HepG2 (cell line): ENCODE results near the gene TMEM258. TPM values are rescaled to one million over a fixed set of nuclear protein-coding genes. Genes with fewer than 3 reads are reported as not detected.

Experiments
- ERF ChIP-seq: IDR thresholded peaks from 2 replicates; pipeline ENCODE4 v1.6.1; 2018; ENCODE audit warnings: missing biosample characterization, missing genetic modification reagents
- FOXO1 ChIP-seq: sonication (generic); formaldehyde crosslinking; IDR thresholded peaks from 2 replicates; pipeline ENCODE4 v1.4.0; 2020; ENCODE audit warnings: missing genetic modification reagents
- IKZF5 ChIP-seq: IDR thresholded peaks from 2 replicates; pipeline ENCODE4 v1.6.1; 2018; ENCODE audit warnings: missing genetic modification reagents, mild to moderate bottlenecking, missing compliant biosample characterization
- ISX ChIP-seq: sonication (generic); formaldehyde crosslinking; conservative IDR thresholded peaks from 2 replicates; pipeline ENCODE4 v1.5.0; 2020; ENCODE audit warnings: missing genetic modification reagents
- JDP2 ChIP-seq: sonication (generic); formaldehyde crosslinking; IDR thresholded peaks from 2 replicates; pipeline ENCODE4 v1.8.1; 2022; ENCODE audit warnings: missing genetic modification reagents, borderline replicate concordance
- KAT8 ChIP-seq: IDR thresholded peaks from 2 replicates; pipeline ENCODE4 v1.6.1; 2016; ENCODE audit warnings: missing genetic modification reagents, missing compliant biosample characterization
- MXD1 ChIP-seq: sonication (generic); formaldehyde crosslinking; IDR thresholded peaks from 2 replicates; pipeline ENCODE4 v1.4.0; 2020; ENCODE audit warnings: mild to moderate bottlenecking, missing genetic modification reagents
- PRMT3 ChIP-seq: sonication (generic); formaldehyde crosslinking; IDR thresholded peaks from 2 replicates; pipeline ENCODE4 v1.8.1; 2022; ENCODE audit warnings: low read depth, mild to moderate bottlenecking, moderate library complexity, missing genetic modification reagents, borderline replicate concordance
- SCMH1 ChIP-seq: sonication (generic); formaldehyde crosslinking; IDR thresholded peaks from 2 replicates; pipeline ENCODE4 v1.9.0; 2021; ENCODE audit warnings: missing genetic modification reagents, mild to moderate bottlenecking, borderline replicate concordance
- SMARCE1 ChIP-seq: fragments of 450-650 bp; IDR thresholded peaks from 2 replicates; pipeline ENCODE4 v1.6.1; 2017; ENCODE audit warnings: borderline replicate concordance
- U2AF2 ChIP-seq: fragments of 200-400 bp; formaldehyde crosslinking; IDR thresholded peaks from 2 replicates; pipeline ENCODE4 v1.6.1; 2017; ENCODE audit warnings: low read depth, mild to moderate bottlenecking, low read length
- YEATS2 ChIP-seq: sonication (generic); formaldehyde crosslinking; IDR thresholded peaks from 2 replicates; pipeline ENCODE4 v1.4.0; 2020; ENCODE audit warnings: missing genetic modification reagents, borderline replicate concordance
- YEATS4 ChIP-seq: sonication (generic); formaldehyde crosslinking; IDR thresholded peaks from 2 replicates; pipeline ENCODE4 v1.4.0; 2020; ENCODE audit warnings: missing genetic modification reagents, borderline replicate concordance
- ZBTB7B ChIP-seq: sonication (generic); formaldehyde crosslinking; IDR thresholded peaks from 2 replicates; pipeline ENCODE4 v1.4.0; 2020; ENCODE audit warnings: missing genetic modification reagents
- ZFP91 ChIP-seq: sonication (generic); formaldehyde crosslinking; IDR thresholded peaks from 2 replicates; pipeline ENCODE4 v1.9.0; 2022; ENCODE audit warnings: missing genetic modification reagents, mild to moderate bottlenecking, borderline replicate concordance
- ZNF264 ChIP-seq: sonication (generic); formaldehyde crosslinking; IDR thresholded peaks from 2 replicates; pipeline ENCODE4 v1.4.0; 2020; ENCODE audit warnings: missing genetic modification reagents
- ZNF292 ChIP-seq: sonication (generic); formaldehyde crosslinking; IDR thresholded peaks from 2 replicates; pipeline ENCODE4 v1.8.1; 2022; ENCODE audit warnings: mild to moderate bottlenecking, low read depth, missing genetic modification reagents, borderline replicate concordance
- ZNF337 ChIP-seq: sonication (generic); formaldehyde crosslinking; IDR thresholded peaks from 2 replicates; pipeline ENCODE4 v1.5.1; 2020; ENCODE audit warnings: missing genetic modification reagents, low read depth, mild to moderate bottlenecking, borderline replicate concordance
- ZNF496 ChIP-seq: sonication (generic); formaldehyde crosslinking; IDR thresholded peaks from 2 replicates; pipeline ENCODE4 v1.8.1; 2023; ENCODE audit warnings: mild to moderate bottlenecking, moderate library complexity, missing genetic modification reagents; ENCODE audit not compliant: insufficient replicate concordance
- ZNF512B ChIP-seq: sonication (generic); formaldehyde crosslinking; IDR thresholded peaks from 2 replicates; pipeline ENCODE4 v1.5.1; 2020; ENCODE audit warnings: missing genetic modification reagents, mild to moderate bottlenecking, borderline replicate concordance
- ZNF552 ChIP-seq: sonication (generic); formaldehyde crosslinking; IDR thresholded peaks from 2 replicates; pipeline ENCODE4 v1.9.0; 2022; ENCODE audit warnings: missing genetic modification reagents, mild to moderate bottlenecking, borderline replicate concordance
- ZNF607 ChIP-seq: sonication (generic); formaldehyde crosslinking; IDR thresholded peaks from 2 replicates; pipeline ENCODE4 v1.5.1; 2020; ENCODE audit warnings: missing genetic modification reagents, mild to moderate bottlenecking, borderline replicate concordance
- ZNF670 ChIP-seq: sonication (generic); formaldehyde crosslinking; IDR thresholded peaks from 2 replicates; pipeline ENCODE4 v1.8.0; 2022; ENCODE audit warnings: mild to moderate bottlenecking, missing genetic modification reagents, borderline replicate concordance
- ZNF816 ChIP-seq: sonication (generic); formaldehyde crosslinking; IDR thresholded peaks from 2 replicates; pipeline ENCODE4 v1.8.0; 2022; ENCODE audit warnings: missing genetic modification reagents, mild to moderate bottlenecking, borderline replicate concordance
- polyA plus RNA-seq, 8 experiments: library from polyadenylated mRNA; depleted of rRNA in 3 of 8; stranded (reverse) in 7 of 8; unstranded in 1 of 8; fragments of >200 nt; fragmentation: Illumina TruSeq in 4 of 8; extraction: Trizol in 4 of 8; gene quantifications; 2 replicates each; pipeline versions ENCODE4 v1.2.1 to v1.2.3, GENCODE V29; 2011 to 2016; ENCODE audit warnings: low read depth in 4 of 8, missing spikeins in 1 of 8, mixed read lengths in 1 of 8; ENCODE audit not compliant: insufficient read depth in 1 of 8
- total RNA-seq, 5 experiments: library from RNA; depleted of rRNA; stranded (reverse); fragments of >200 nt; fragmentation: Illumina TruSeq; extraction: Trizol; gene quantifications; 2 replicates each; pipeline ENCODE4 v1.2.3, GENCODE V29; 2016; ENCODE audit warnings: low read depth in 1 of 5

Gene TMEM258
- total and polyA plus RNA-seq, 2 of the 13 experiments (the other 11 are each of a cell fraction or from before 2014, with no cell fraction given) = 175 to 424 TPM

- TF ChIP-seq YEATS2 (no peak), IKZF5 (CRISPR knock-in tag) (no peak), ZNF337 (no peak), ZNF552 (CRISPR knock-in tag) (no peak), U2AF2 (no peak), MXD1 (CRISPR knock-in tag) (no peak), SCMH1 (CRISPR knock-in tag) (no peak), ZNF264 (no peak), FOXO1 (CRISPR knock-in tag) (no peak), PRMT3 (CRISPR knock-in tag) (no peak), ISX (0 out of 2 replicates have a peak, but pooled peaks have one; percentile 8), ZNF292 (CRISPR knock-in tag) (no peak), ZNF607 (CRISPR knock-in tag) (0 out of 2 replicates have a peak, but pooled peaks have one; percentile 62), ZNF816 (CRISPR knock-in tag) (no peak), JDP2 (CRISPR knock-in tag) (no peak), YEATS4 (CRISPR knock-in tag) (no peak), ZNF670 (CRISPR knock-in tag) (no peak), SMARCE1 (no peak), ZNF512B (CRISPR knock-in tag) (no peak), KAT8 (CRISPR knock-in tag) (no peak; the same call in 1 of the 2 replicates), ZBTB7B (0 out of 2 replicates have a peak, but pooled peaks have one; percentile 14), ZFP91 (CRISPR knock-in tag) (peak; percentile 71; the same call in 1 of the 2 replicates), ZNF496 (CRISPR knock-in tag) (no peak), ERF (CRISPR knock-in tag) (no peak)
Observed at GRCh38 chr11:61828629-61829407, 36.4 kb upstream of the TMEM258 start (continued).
